Endothelial cell of umbilical vein (primary cell): ENCODE results near the gene CHMP5. TPM values are rescaled to one million over a fixed set of nuclear protein-coding genes. Genes with fewer than 3 reads are reported as not detected.

Experiments
- BruUV-seq: library from RNA; stranded (reverse); fragments of 400-500 nt; replicated peaks from 2 replicates; lab custom pipeline; 2021; lab: Mats Ljungman, UMichigan
- CTCF ChIA-PET: fragments of 300-600, 350-600 bp; sonication (Branson Sonifier 250); formaldehyde crosslinking; loops from one replicate; lab custom pipeline; 2021; ENCODE audit warnings: antibody characterized with exemption, inconsistent platforms; lab: Charles Lee
- POLR2A ChIA-PET: fragments of 300-600, 350-600 bp; sonication (Branson Sonifier 250); formaldehyde crosslinking; loops from one replicate; lab custom pipeline; 2021; ENCODE audit warnings: antibody characterized with exemption, inconsistent platforms; lab: Charles Lee
- DNase-seq: peaks from one replicate; pipeline ENCODE4 v3.0.0-alpha.2; 2011; ENCODE audit warnings: low read depth, low spot score
- FAIRE-seq: peaks from 2 replicates; lab custom pipeline; 2011; peaks lifted over from hg19 to GRCh38; lab: Jason Lieb, UNC
- H2AFZ ChIP-seq: 2 replicates; pipeline ENCODE4 v1.6.0; 2012; ENCODE audit warnings: low read depth, low read length, control low read depth, inconsistent platforms
- H3K27ac ChIP-seq: 2 replicates; pipeline ENCODE4 v1.5.1; 2011; ENCODE audit warnings: low read depth, mild to moderate bottlenecking, control low read depth, low read length, moderate library complexity; ENCODE audit not compliant: insufficient read depth
- H3K27me3 ChIP-seq, 2 experiments: 2 replicates each; pipeline versions ENCODE4 v1.6.0 to v1.6.1; 2011; ENCODE audit warnings: low read length in 2 of 2, mixed read lengths in 1 of 2; ENCODE audit not compliant: control insufficient read depth in 2 of 2, insufficient read depth in 2 of 2
- H3K36me3 ChIP-seq, 2 experiments: 2 replicates in 1 of 2; 3 replicates in 1 of 2; pipeline ENCODE4 v1.5.1; 2011; ENCODE audit warnings: low read length in 2 of 2, mild to moderate bottlenecking in 1 of 2, moderate library complexity in 1 of 2; ENCODE audit not compliant: control insufficient read depth in 2 of 2, insufficient read depth in 2 of 2; ENCODE audit errors: extremely low read depth in 1 of 2
- H3K4me1 ChIP-seq: 3 replicates; pipeline ENCODE4 v1.5.1; 2011; ENCODE audit warnings: mild to moderate bottlenecking, low read length; ENCODE audit not compliant: control insufficient read depth, insufficient read depth; ENCODE audit errors: extremely low read depth
- H3K4me2 ChIP-seq: 2 replicates; pipeline ENCODE4 v1.6.1; 2011; ENCODE audit warnings: low read length, control low read depth, mixed read lengths; ENCODE audit not compliant: insufficient read depth
- H3K4me3 ChIP-seq, 3 experiments: fragments of 200-600 bp in 1 of 3; sonication (generic), shearing (Covaris generic) in 1 of 3; replicated peaks in 1 of 3; 2 replicates each; pipeline ENCODE4 v1.5.1; 2011 to 2016; ENCODE audit warnings: control low read depth in 3 of 3, low read length in 3 of 3, mild to moderate bottlenecking in 2 of 3, inconsistent platforms in 1 of 3, low read depth in 1 of 3, moderate library complexity in 1 of 3; ENCODE audit not compliant: insufficient read depth in 1 of 3
- H3K79me2 ChIP-seq: 2 replicates; pipeline ENCODE4 v1.6.0; 2012; ENCODE audit warnings: low read length, inconsistent platforms; ENCODE audit not compliant: control insufficient read depth, insufficient read depth
- H3K9ac ChIP-seq: replicated peaks from 2 replicates; pipeline ENCODE3; 2011; ENCODE audit warnings: low read length, control low read depth; ENCODE audit not compliant: insufficient read depth; ENCODE audit errors: extremely low read depth
- H3K9me1 ChIP-seq: replicated peaks from 3 replicates; pipeline ENCODE4 v1.6.0; 2011; ENCODE audit warnings: mild to moderate bottlenecking, low read length; ENCODE audit not compliant: control insufficient read depth, insufficient read depth; ENCODE audit errors: extremely low read depth
- H3K9me3 ChIP-seq: replicated peaks from 2 replicates; pipeline ENCODE4 v1.5.1; 2012; ENCODE audit warnings: low read length, inconsistent platforms; ENCODE audit not compliant: control insufficient read depth, insufficient read depth
- H4K20me1 ChIP-seq: replicated peaks from 2 replicates; pipeline ENCODE3; 2011; ENCODE audit warnings: mild to moderate bottlenecking, low read length; ENCODE audit not compliant: control insufficient read depth, insufficient read depth; ENCODE audit errors: extremely low read depth
- FOS ChIP-seq: IDR thresholded peaks from 2 replicates; pipeline ENCODE4 v1.6.1; 2011; ENCODE audit warnings: mild to moderate bottlenecking, low read length, moderate library complexity, borderline replicate concordance; ENCODE audit not compliant: insufficient read depth
- GATA2 ChIP-seq: IDR thresholded peaks from 2 replicates; pipeline ENCODE4 v1.7.0; 2011; ENCODE audit warnings: low read depth, mild to moderate bottlenecking, moderate library complexity, mixed read lengths, low read length; ENCODE audit not compliant: insufficient read length, insufficient read depth
- POLR2A ChIP-seq: IDR thresholded peaks from 2 replicates; pipeline ENCODE4 v1.6.1; 2012; ENCODE audit warnings: low read depth, mild to moderate bottlenecking, control low read depth, low read length
- POLR2AphosphoS5 ChIP-seq: IDR thresholded peaks from 2 replicates; pipeline ENCODE4 v1.6.1; 2012; ENCODE audit warnings: low read depth, mild to moderate bottlenecking, control low read depth, low read length, moderate library complexity; ENCODE audit not compliant: insufficient read depth
- dilution Hi-C: fragments of 300-500 bp; cut with MboI; formaldehyde crosslinking; loops from one replicate; pipeline ENCODE4 v1.15.0; 2019; ENCODE audit warnings: low sequenced_read_pairs; ENCODE audit not compliant: extremely low pct_ligation_motif_present
- intact Hi-C: fragments of 100-400 bp; cut with micrococcal nuclease; formaldehyde crosslinking; loops from one replicate; pipeline ENCODE4 v1.10.0; 2022
- polyA plus RNA-seq, 4 experiments: library from polyadenylated mRNA; depleted of rRNA in 3 of 4; stranded (reverse) in 3 of 4; unstranded in 1 of 4; fragments of >200 nt; gene quantifications; 2 replicates each; pipeline versions ENCODE4 v1.2.1 to v1.2.3, GENCODE V29; 2011 to 2012; ENCODE audit warnings: missing spikeins in 1 of 4
- total RNA-seq: library from RNA; stranded (reverse); gene quantifications from 2 replicates; pipeline ENCODE4 v1.2.3, GENCODE V29; 2021
- TF ChIP-seq, protein P1 (sequence below), 2 donors: IDR thresholded peaks; 1 replicate in 1 of 2; 2 replicates in 1 of 2; pipeline ENCODE4 v1.5.1; 2011; ENCODE audit warnings: low read length in 2 of 2, mild to moderate bottlenecking in 2 of 2, moderate library complexity in 2 of 2, control low read depth in 1 of 2, inconsistent platforms in 1 of 2, low read depth in 1 of 2; ENCODE audit not compliant: insufficient read depth in 1 of 2; ENCODE audit errors: extremely low read depth in 1 of 2

Gene CHMP5
- total and polyA plus RNA-seq, 2 donors (not counting 3 experiments of a cell fraction or from before 2014, with no cell fraction given), result 33.2 to 55.8 TPM

GRCh38 chr9:33223696-33224095, 41.2 kb upstream of the CHMP5 start:
- no peak overlapping the region for H2AFZ ChIP-seq
- CTCF ChIA-PET, result no interaction called here
- no peak overlapping the region for H3K9ac ChIP-seq
- dilution Hi-C loops (no loop called here), intact Hi-C loops (no loop called here)
- no peaks in the 10 kb centered on the region for H3K27me3 ChIP-seq
- H4K20me1 ChIP-seq, result no peaks in the 10 kb centered on the region
- TF ChIP-seq POLR2A (no peak), POLR2AphosphoS5 (no peak), FOS (no peak), GATA2 (no peak)
- TF ChIP-seq, protein P1, sequence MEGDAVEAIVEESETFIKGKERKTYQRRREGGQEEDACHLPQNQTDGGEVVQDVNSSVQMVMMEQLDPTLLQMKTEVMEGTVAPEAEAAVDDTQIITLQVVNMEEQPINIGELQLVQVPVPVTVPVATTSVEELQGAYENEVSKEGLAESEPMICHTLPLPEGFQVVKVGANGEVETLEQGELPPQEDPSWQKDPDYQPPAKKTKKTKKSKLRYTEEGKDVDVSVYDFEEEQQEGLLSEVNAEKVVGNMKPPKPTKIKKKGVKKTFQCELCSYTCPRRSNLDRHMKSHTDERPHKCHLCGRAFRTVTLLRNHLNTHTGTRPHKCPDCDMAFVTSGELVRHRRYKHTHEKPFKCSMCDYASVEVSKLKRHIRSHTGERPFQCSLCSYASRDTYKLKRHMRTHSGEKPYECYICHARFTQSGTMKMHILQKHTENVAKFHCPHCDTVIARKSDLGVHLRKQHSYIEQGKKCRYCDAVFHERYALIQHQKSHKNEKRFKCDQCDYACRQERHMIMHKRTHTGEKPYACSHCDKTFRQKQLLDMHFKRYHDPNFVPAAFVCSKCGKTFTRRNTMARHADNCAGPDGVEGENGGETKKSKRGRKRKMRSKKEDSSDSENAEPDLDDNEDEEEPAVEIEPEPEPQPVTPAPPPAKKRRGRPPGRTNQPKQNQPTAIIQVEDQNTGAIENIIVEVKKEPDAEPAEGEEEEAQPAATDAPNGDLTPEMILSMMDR (IDR thresholded peaks at IDR 0.05; ENCODE audit: extremely low read depth in 1 of 2, insufficient read depth in 1 of 2, low read depth in 1 of 2, low read length in 2 of 2), result peak in 1 of 2 donors; percentile 19
- no peaks in the 10 kb centered on the region for H3K9me3 ChIP-seq
- DNase-seq (peak; percentile 17), FAIRE-seq (no peak)
- H3K4me1 ChIP-seq, result peaks cover 9% of the 10 kb centered on the region
- POLR2A ChIA-PET, result no interaction called here
- no peak overlapping the region for H3K4me3 ChIP-seq
- no peak overlapping the region for H3K4me2 ChIP-seq
- no TSS peak for BruUV-seq
- no peak overlapping the region for H3K27ac ChIP-seq
- no peaks in the 10 kb centered on the region for H3K36me3 ChIP-seq
- H3K9me1 ChIP-seq, result no peaks in the 10 kb centered on the region
- H3K79me2 ChIP-seq, result no peaks in the 10 kb centered on the region
